NCI-H524 treated with DMSO at 0.1 percent for 48 hours (cell line): Measurements from ENCODE around the gene TBC1D24.
"Not testable (repeated sequence)": the region's sequence is repeated elsewhere in the genome, so short reads cannot be mapped to it uniquely, and the experiment has no call there.

ENCODE experiments used
- DNase-seq: peaks from one replicate; lab custom pipeline; 2025; lab: John Stamatoyannopoulos, UW

TBC1D24 gene

DNA sequence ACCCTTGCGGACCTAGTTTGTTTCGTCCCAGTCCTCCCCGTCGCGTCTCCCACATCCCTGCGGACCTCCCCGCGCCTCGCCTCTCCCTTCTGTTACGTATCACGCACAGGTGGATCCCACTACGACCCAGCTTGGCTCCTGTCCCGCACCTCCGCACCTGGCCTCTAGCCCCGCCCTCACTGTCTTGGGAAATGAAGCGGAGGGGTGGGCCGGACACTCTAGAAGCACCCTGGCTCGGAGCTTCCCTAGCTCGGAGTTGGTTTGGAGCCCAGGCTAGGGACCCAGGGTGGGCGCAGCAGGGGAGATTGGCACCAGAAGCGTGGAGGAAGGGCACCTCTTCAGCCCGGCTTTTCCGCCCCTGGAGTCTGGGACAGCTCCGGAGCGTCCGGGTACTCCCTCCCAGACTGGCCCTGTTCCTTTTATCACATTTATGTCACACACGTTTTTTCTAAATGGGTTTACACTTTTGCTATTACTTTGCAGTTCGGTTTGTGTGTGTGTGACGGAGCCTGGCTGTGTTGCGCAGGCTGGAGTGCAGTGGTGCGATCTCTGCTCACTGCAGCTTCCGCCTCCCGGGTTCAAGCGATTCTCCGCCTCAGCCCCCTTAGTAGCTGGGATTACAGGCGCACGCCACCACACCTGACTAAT lies 57.7 kb downstream of the TBC1D24 start:
- no peak for DNase-seq

DNA sequence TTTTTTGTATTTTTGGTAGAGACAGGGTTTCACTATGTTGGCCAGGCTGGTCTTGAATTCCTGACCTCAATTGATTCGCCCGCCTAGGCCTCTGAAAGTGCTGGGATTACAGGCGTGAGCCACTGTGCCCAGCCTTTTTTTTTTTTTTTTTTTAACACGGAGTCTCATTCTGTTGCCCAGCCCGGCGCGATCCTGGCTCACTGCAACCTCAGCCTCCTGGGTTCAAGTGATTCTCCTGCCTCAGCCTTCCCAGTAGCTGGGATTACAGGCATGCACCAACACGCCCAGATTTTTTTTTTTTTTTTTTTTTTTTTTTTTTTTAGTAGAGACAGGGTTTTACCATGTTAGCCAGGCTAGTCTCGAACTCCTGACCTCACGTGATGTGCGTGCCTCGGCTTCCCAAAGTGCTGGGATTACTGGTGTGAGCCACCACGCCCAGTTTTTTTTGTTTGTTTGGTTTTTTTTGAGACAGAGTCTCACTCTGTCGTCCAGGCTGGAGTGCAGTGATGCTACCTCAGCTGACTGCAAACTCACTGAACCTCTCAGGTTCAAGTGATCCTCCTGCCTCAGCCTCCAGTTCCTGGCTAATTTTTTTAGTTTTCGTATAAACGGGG lies 58.3 kb downstream of the TBC1D24 start:
- DNase-seq, result not testable (repeated sequence)

DNA sequence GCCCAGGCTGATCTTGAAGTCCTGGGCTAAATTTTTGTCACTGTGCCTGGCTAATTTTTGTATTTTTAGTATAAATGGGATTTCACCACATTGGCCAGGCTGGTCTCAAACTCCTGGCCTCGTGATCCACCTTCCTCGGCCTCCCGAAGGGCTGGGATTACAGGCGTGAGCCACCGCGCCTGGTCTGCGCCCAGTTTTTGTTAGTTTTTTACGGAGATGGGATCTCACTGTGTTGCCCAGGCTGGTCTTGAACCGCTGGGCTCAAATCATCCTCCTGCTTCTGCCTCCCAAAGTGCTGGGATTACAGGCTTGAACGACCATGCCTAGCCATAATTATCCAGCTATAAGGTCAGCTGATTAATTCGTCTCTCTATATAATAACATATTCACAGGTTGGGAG lies 59.0 kb downstream of the TBC1D24 start:
- no peak for DNase-seq

DNA sequence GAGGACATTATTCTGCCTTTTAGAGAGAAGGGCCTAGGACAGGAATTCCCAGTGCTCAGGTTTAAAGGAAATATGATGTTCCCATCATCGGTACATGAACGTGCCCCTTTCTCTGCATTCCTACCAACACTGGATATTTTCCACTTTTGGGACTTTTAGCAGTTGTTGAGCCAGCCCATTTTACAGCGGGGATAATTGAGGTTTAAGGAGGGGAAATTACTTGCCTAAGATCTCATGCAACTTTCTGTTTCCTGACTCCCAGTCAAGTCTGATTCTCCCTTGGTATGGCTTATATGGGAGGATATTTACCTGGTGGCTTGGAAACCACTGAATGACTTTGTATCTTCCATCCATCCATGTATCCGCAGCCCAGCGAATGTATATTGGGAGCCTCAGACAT lies 59.4 kb downstream of the TBC1D24 start:
- DNase-seq, result not testable (repeated sequence)

DNA sequence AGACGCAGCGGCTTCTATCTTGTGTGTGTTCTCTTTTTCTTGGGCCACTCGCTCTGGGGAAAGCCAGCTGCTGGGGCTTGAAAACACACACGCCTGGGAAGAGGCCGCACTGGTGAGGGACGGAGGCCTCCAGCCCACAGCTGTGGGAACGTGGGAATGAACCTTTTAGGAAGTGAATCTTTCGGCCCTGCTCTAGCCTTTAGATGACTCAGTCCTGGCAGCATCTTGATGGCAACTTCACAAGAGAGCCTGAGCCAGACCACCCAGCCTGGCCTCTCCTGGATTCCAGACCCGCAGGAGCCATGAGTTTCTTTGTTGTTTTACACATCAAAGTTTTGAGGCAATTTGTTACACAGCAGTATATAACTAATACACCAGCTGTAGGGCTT lies 60.7 kb downstream of the TBC1D24 start:
- no peak for DNase-seq

DNA sequence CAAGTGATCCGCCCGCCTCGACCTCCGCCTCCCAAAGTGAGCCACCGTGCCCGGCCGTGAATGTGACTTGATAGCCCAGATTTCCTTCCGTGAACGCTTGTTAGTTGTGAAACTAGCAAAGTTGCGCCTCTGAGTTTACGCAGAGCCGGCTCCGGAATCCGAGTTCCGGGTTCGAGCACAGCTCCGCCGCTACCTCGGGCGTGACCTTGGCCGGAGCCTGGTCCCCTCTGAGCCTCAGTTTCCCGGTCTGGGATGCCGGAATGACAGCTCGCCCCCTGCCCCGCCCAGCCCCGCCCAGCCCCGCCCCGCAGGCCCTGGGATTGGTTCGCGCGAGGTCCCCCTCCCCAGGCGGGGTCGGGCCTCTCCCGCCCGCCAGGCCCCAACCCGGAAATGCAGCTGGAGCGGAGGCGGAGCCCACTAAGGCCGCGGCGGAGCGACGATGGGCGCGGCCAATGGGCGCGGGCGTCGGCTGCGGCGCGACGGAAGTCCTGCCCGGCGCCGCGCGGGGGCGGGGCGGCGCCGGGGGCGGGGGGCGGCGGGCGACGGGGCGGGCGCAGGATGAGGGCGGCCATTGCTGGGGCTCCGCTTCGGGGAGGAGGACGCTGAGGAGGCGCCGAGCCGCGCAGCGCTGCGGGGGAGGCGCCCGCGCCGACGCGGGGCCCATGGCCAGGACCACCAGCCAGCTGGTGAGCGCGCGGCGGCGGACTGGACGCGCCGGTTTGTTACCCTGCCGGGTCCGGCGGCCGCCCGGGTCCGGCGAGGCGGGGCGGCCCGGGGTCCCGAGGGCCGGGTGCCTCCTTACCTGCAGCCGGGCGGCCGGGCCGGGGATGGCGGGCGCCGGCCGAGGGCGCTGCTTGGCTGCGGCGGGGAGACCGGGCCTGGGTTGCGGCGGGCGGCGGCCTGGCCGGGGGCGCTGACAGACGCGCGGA lies 62.8 kb downstream of the TBC1D24 start, which contains the start of gene PDPK1:
Gene PDPK1 (plus strand): TSS at position 571 of the 929 bp plus-strand sequence. CDS start 92 bp downstream, at position 663.
- DNase-seq, result peak; percentile 41

DNA sequence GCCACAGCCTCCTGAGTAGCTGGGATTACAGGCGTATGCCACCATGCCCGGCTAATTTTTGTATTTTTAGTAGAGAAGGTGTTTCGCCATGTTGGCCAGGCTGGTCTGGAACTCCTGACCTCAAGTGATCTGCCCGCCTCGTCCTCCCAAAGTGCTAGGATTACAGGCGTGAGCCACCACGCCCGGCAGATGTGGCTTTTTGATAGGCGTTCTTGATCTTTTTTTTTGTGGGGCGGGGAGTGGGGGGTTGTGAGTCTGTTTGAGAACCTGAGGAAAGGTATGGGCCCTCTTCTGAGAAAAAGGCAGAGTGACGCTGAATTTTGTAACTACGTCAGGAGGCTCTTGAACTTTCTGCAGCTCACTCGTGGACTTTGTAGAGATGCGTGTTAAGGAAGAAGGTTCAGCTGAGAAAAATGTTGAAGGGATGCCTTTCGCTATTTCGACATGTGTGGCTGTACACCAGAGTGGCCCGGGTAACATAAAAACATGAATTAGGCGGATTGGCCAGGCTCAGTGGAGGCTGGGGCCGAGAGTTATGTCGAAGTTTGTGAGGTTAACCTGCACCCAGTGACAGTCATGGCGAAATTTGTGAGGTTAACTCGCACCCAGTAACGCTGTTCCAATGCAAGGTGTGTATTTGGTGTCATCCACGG lies 64.4 kb downstream of the TBC1D24 start:
- DNase-seq, result not testable (repeated sequence)

DNA sequence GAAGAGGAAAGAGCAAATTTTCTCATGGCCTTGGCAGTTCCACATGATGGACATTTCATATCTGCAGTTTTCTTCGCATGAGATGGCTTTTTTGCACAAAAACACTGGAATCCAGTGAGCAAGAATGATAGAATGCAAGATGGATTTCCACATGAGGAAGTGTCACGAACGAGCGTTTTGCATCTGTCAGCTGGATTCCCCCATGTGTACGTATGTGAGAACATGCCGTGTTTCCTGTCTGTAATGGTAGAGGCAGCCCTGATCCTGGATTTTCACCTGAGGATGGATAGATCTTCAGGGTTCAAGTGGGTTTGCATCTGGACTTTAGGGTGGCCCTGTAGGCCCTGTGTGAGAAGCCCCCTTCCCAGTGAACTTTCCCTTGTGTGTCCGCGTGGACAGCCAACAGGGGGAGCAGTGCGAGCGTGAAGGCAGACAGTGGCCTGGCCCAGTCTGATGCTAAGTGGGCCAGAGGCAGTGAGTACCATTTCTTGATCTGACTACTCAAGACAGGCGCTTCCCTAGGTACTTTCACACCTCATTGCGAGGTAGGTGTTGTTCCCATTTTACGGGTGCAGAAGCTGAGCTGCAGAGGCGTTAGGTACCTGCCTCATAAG lies 65.0 kb downstream of the TBC1D24 start:
- not testable (repeated sequence) for DNase-seq

DNA sequence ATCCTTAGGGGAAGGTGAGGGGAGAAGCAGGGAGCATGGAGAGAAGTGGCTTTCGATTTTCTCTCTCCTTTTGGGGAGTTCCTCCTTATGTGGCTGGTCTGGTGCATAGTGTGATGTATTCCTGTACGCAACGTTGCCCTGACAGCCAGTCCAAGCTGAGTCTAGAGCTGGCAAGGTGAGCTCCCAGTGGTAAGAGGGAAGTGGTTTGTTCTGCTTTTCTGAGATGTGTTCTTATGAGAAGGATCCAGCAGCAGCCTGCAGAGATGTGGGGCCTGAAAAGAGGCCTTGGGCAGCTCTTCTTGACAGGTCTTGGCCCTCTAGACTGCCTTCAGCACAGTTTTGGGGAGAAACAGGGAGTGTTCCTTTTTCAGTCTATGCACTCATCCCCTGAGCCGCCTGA lies 66.0 kb downstream of the TBC1D24 start:
- DNase-seq, result not testable (repeated sequence)

DNA sequence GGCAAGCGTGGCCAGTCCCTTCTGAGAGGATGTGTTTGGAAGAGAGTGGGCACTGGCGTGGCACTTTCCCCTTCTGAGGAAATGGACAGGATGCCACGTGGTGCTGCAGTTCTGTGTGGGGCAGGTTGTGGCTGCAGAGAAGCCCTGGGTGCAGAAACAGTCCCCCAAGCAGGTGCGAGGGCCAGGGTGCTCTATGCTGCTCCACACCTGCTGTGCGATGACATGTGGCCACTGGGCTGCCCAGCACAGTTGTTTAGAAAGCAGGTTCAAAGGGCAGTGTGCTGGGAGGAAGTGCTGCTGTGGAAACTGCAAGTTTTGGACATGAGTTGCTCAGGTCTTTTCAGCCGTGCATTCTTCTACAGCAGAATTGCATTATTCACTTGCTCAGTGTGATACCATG lies 66.5 kb downstream of the TBC1D24 start:
- DNase-seq, result not testable (repeated sequence)

DNA sequence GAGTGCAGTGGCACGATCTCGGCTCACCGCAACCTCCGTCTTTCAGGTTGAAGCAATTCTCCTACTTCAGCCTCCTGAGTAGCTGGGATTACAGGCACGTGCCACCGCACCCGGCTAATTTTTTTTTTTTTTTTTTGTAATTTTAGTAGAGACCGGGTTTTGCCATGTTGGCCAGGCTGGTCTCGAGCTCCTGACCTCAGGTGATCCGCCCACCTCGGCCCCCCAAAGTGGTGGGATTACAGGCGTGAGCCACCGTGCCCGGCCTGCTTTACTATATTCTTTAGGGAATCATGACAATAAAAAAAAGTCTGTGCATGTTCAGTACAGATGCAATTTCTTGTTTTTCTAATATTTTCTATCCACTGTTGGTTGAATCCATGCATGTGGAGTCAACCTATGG lies 68.8 kb downstream of the TBC1D24 start:
- DNase-seq, result not testable (repeated sequence)

DNA sequence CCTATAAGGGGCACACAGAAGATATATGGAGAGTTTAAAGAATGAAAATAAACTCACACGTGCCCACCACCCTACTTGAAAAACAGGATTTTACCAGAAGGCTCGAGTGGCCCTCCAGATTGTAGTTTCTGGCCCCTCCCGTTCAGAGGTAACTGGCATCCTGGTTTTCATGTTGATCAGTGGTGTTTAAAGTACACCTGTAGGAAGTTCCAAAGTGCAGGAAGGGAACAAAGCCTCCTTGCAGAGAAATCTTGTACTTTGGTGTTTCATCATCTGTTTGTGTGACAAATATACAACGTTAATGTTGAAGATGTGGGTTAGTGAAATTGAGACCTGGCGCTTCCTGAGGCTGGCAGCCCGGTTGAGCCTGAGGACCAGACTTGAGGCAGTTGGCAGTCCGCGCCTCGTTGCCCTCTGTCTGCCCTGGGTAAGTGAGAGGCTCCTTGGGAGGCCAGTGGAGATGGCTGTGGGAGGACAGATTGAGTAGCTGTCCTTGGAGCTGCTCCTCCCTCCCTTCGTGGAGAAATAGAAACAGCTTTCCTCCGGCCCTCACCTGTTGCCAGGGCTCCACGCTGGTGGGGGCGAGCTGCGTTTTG lies 75.5 kb downstream of the TBC1D24 start:
- not testable (repeated sequence) for DNase-seq

DNA sequence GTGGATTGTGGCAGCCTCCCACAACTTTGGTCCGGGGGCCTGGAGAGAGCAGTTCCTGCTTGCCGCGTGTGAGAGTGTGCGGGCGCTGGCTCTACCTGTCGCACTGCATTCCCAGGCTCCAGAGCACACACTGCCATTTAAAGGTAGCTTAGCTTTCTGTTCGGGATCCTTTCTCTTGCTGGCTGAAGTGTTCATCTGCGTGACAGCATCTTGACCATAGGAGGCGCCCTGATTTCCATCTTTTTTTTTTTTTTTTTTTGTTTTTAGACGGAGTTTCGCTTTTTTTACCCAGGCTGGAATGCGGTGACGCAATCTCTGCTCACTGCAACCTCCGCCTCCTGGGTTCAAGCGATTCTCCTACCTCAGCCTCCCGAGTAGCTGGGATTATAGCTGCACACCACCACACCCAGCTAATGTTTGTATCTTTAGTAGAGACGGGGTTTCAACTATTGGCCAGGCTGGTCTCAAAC lies 76.5 kb downstream of the TBC1D24 start:
- DNase-seq, result not testable (repeated sequence)

DNA sequence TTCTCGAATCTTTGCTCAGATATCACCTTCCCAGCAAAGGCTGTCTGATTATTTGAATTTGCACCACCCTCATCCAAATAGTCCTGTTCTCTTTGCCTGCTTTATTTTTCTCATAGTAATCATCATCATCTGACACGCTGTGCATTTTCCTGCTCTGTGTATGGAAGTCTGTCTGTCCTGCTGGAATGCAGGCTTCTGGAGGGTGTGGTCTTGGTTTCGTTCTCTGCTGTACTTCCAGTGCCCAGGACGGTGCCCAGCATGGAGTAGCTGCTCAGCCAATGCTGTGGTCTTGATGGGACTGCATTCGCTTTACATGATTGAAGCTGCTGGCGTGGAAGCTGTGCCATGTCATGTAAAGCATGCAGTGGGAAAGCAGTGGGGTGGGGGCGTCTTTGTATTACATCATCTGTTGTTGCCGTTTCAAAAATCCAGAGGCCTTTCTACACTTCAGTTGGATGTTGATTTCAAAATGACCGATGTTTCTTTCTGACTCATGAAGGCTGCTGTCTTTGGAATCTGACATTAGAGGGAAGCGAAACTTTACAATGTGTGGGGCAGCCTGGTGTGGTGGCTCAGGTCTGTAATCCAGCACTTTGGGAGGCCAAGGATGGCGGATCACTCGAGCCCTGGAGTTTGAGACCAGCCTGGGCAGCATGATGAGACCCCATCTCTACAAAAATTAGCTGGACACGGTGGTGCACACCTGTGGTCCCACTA lies 79.9 kb downstream of the TBC1D24 start:
- DNase-seq, result not testable (repeated sequence)
